ENCODE results near the gene RAX2.

DNA sequence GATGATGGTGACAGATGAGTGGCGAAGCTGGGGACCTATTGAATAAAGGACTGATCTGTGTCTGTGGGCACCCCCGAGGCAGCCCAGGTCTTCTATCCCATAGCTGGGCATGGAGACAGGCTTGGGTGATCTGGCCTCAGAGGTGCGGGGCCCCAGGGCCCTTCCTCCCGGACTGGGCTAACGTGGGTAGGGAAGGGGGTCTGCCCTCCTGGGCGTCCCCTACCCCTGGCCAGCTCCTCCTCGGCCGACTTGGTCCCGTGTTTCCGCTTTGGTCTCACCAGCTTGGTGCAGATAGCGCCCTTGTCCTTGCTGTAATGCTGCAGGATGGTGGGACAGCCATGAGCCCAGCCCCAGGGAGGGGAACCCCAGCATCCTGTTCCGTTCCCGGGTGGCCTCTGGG is 10.9 kb upstream of the RAX2 start:
- TF ChIP-seq POLR2A (IDR thresholded peaks at IDR 0.05; ENCODE audit: low read depth, low read length) (no peak), POLR2AphosphoS5 (IDR thresholded peaks at IDR 0.05; ENCODE audit: low read depth, low read length) (no peak), TAF1 (IDR thresholded peaks at IDR 0.05; ENCODE audit: borderline replicate concordance, low read depth, low read length) (no peak)
